Heart left ventricle (tissue), 13 donors: Measurements from ENCODE around the gene LRMDA.

ENCODE experiments used
- CTCF ChIP-seq, 12 donors: fragments of 200-600 bp; sonication (generic) in 4 of 12; IDR thresholded peaks; one replicate each; pipeline versions ENCODE4 v1.5.0 to v1.8.0; 2018 to 2022; ENCODE audit warnings: antibody characterized with exemption in 12 of 12, mild to moderate bottlenecking in 5 of 12
- POLR2A ChIP-seq, 2 donors: fragments of 450-650 bp; IDR thresholded peaks; one replicate each; pipeline ENCODE4 v1.6.1; 2017; ENCODE audit warnings: antibody characterized with exemption in 2 of 2, mild to moderate bottlenecking in 2 of 2, moderate library complexity in 2 of 2
- donor health status: ischemic (EF 13 %, LVEDD 7.1; RV severe dilation, severe dysfunction).
- donor health status: DM: no; HTN: yes; CAD: no.
- donor health status: DM: no; HTN: no; CAD: no.
- donor health status: ischemic (EF 25% LVEDD 6.9; RV normal size, moderate dysfunction).
- donor health status: ischemic (EF 25% LVEDD 5.7; RV mildly dilated, moderate dysfunction).
- donor health status: ischemic (EF 35%, LVEDD 5.7; RV mildly dilated, moderate dysfunction).
- donor health status: nonischemic (EF 11% LVEDD 7.7; RV severe dilation, severe dysfunction).
- donor health status: DM: yes; HTN: yes; CAD: no.
- donor health status: PGD.
- donor health status: ischemic (EF 29% LVEDD 5.4; RV normal size, mild dysfunction).
- donor health status: nonischemic (EF 23%, LVEDD 6.1; RV moderate dilation, normal function).

- no peak for TF ChIP-seq CTCF (IDR thresholded peaks at IDR 0.05)
- TF ChIP-seq POLR2A (IDR thresholded peaks at IDR 0.05) = no peak
Observed at GRCh38 chr10:76031769-76032699, 600.6 kb downstream of the LRMDA start.
